Subcutaneous adipose tissue (tissue), 4 donors: ENCODE results near the gene NHLRC4. TPM values are rescaled to one million over a fixed set of nuclear protein-coding genes. Genes with fewer than 3 reads are reported as not detected.

ENCODE experiments used
- CTCF ChIP-seq: fragments of 450-650 bp; IDR thresholded peaks from one replicate; pipeline ENCODE4 v1.5.1; 2016; ENCODE audit warnings: low read depth, mild to moderate bottlenecking, control low read depth, antibody characterized with exemption, moderate library complexity
- total RNA-seq, 4 donors: library from RNA; depleted of rRNA; stranded (reverse); fragments of >200 nt; gene quantifications; one replicate each; pipeline ENCODE4 v1.1.0, GENCODE V29; 2016

The NHLRC4 gene
- total RNA-seq, 4 donors from 2014 or later, result 0.85 to 3.8 (median 2.0) TPM; not detected in 1

GRCh38 chr16:595094-595528, 28.3 kb downstream of the NHLRC4 start:
- no peak for TF ChIP-seq CTCF

- TF ChIP-seq CTCF, result no peak
Measured at GRCh38 chr16:595942-596735, 29.3 kb downstream of the NHLRC4 start.

GRCh38 chr16:596736-597060, 29.9 kb downstream of the NHLRC4 start:
- no peak for TF ChIP-seq CTCF

GRCh38 chr16:598823-599739, 32.3 kb downstream of the NHLRC4 start:
- TF ChIP-seq CTCF, result no peak

- TF ChIP-seq CTCF, result no peak
Measured at GRCh38 chr16:600781-601180, 34.0 kb downstream of the NHLRC4 start.

GRCh38 chr16:603933-604332, 37.1 kb downstream of the NHLRC4 start:
- TF ChIP-seq CTCF, result no peak

- TF ChIP-seq CTCF, result no peak
Measured at GRCh38 chr16:606656-607307, 40.0 kb downstream of the NHLRC4 start.
